ENCODE results near the gene NCOA6. TPM values are rescaled to one million over a fixed set of nuclear protein-coding genes. Genes with fewer than 3 reads are reported as not detected.

Gene NCOA6
- total and polyA plus RNA-seq, 2 donors (not counting 1 experiment from before 2014, with no cell fraction given) = 16.0 to 31.9 TPM

- intact Hi-C loops (cut with micrococcal nuclease) = no loop called here
These were observed 74.0 kb downstream of the NCOA6 start for GRCh38 chr20:34751453-34751852.

GRCh38 chr20:34750484-34750883, 75.0 kb downstream of the NCOA6 start:
- DNase-seq = no peak
- no peak for TF ChIP-seq EZH2 (IDR thresholded peaks at IDR 0.05; ENCODE audit: borderline replicate concordance, insufficient read depth, low read depth, low read length, poor library complexity, severe bottlenecking)
- no peak for TF ChIP-seq CTCF (IDR thresholded peaks at IDR 0.05)
- intact Hi-C loops (cut with micrococcal nuclease) = no loop called here
- H4K20me1 ChIP-seq (ENCODE audit: control insufficient read depth, insufficient read depth, low read length, poor library complexity, severe bottlenecking) = no peaks in the 10 kb centered on the region
- no peak overlapping the region for H3K4me3 ChIP-seq (ENCODE audit: control extremely low read depth in 1 of 5, extremely low read depth in 1 of 5, insufficient read depth in 1 of 5, low read depth in 2 of 5, low read length in 4 of 5)
- H3K4me2 ChIP-seq (replicated peaks; ENCODE audit: low read depth, low read length, poor library complexity, severe bottlenecking) = no peak overlapping the region
- H3K4me1 ChIP-seq (ENCODE audit: control insufficient read depth in 2 of 2, insufficient read depth in 2 of 2, low read length in 2 of 2) = no peaks in the 10 kb centered on the region
- POLR2A ChIA-PET = no interaction called here
- no peak for ATAC-seq (ENCODE audit: low read depth)
- H2AFZ ChIP-seq (ENCODE audit: insufficient read depth, low read depth, low read length, poor library complexity, severe bottlenecking) = no peak overlapping the region
- no peaks in the 10 kb centered on the region for H3K27me3 ChIP-seq (replicated peaks in 1 of 4; ENCODE audit: control extremely low read depth in 1 of 4, control insufficient read depth in 3 of 4, insufficient read depth in 4 of 4, low read length in 3 of 4)
- WGBS (ENCODE audit: insufficient coverage) = 100% methylated on average over 1 of the region's 2 CpGs
- H3K9me3 ChIP-seq (ENCODE audit: control extremely low read depth in 1 of 3, control insufficient read depth in 2 of 3, insufficient read depth in 1 of 3, low read length in 2 of 3) = no peaks in the 10 kb centered on the region
- Mint-ChIP-seq H3K27ac (no peak overlapping the region), H3K4me1 (no peaks in the 10 kb centered on the region), H3K9me3 (ENCODE audit: insufficient read depth) (no peaks in the 10 kb centered on the region), H3K4me3 (no peak overlapping the region), H3K27me3 (no peaks in the 10 kb centered on the region)
- H3K27ac ChIP-seq (ENCODE audit: low read length in 2 of 2) = no peak overlapping the region
- H3K9ac ChIP-seq (ENCODE audit: low read length) = no peak overlapping the region
- peaks cover 23 to 43% of the 10 kb centered on the region in 2 experiments for H3K36me3 ChIP-seq (replicated peaks in 1 of 2; ENCODE audit: control extremely low read depth in 1 of 2, control insufficient read depth in 1 of 2, extremely low read depth in 1 of 2, insufficient read depth in 2 of 2, low read length in 1 of 2)
- H3K79me2 ChIP-seq (ENCODE audit: control insufficient read depth, insufficient read depth, low read length) = no peaks in the 10 kb centered on the region
- CTCF ChIA-PET = interaction anchor here (0.6 kb wide), 1 partner anchor 560 kb away, joined by 3 read pairs; no protein-coding TSS in a partner anchor

More at GRCh38 chr20:34751453-34751852, 74.0 kb downstream of the NCOA6 start:
- H3K27ac ChIP-seq (ENCODE audit: low read length in 2 of 2) = no peak overlapping the region
- H3K9me3 ChIP-seq (ENCODE audit: control extremely low read depth in 1 of 3, control insufficient read depth in 2 of 3, insufficient read depth in 1 of 3, low read length in 2 of 3) = no peaks in the 10 kb centered on the region
- no peak overlapping the region for H3K9ac ChIP-seq (ENCODE audit: low read length)
- peaks cover 26 to 37% of the 10 kb centered on the region in 2 experiments for H3K36me3 ChIP-seq (replicated peaks in 1 of 2; ENCODE audit: control extremely low read depth in 1 of 2, control insufficient read depth in 1 of 2, extremely low read depth in 1 of 2, insufficient read depth in 2 of 2, low read length in 1 of 2)
- WGBS (ENCODE audit: insufficient coverage) = no CpG with 5 or more reads among the region's 3 CpGs
- Mint-ChIP-seq H3K4me3 (no peak overlapping the region), H3K4me1 (no peaks in the 10 kb centered on the region), H3K9me3 (ENCODE audit: insufficient read depth) (no peaks in the 10 kb centered on the region), H3K27ac (no peak overlapping the region), H3K27me3 (no peaks in the 10 kb centered on the region)
- no peak overlapping the region for H3K4me3 ChIP-seq (ENCODE audit: control extremely low read depth in 1 of 5, extremely low read depth in 1 of 5, insufficient read depth in 1 of 5, low read depth in 2 of 5, low read length in 4 of 5)
- no peak for TF ChIP-seq EZH2 (IDR thresholded peaks at IDR 0.05; ENCODE audit: borderline replicate concordance, insufficient read depth, low read depth, low read length, poor library complexity, severe bottlenecking)
- no peak for TF ChIP-seq CTCF (IDR thresholded peaks at IDR 0.05)
- no peaks in the 10 kb centered on the region for H4K20me1 ChIP-seq (ENCODE audit: control insufficient read depth, insufficient read depth, low read length, poor library complexity, severe bottlenecking)
- DNase-seq (no peak), ATAC-seq (ENCODE audit: low read depth) (no peak)
- no peaks in the 10 kb centered on the region for H3K4me1 ChIP-seq (ENCODE audit: control insufficient read depth in 2 of 2, insufficient read depth in 2 of 2, low read length in 2 of 2)
- no peak overlapping the region for H2AFZ ChIP-seq (ENCODE audit: insufficient read depth, low read depth, low read length, poor library complexity, severe bottlenecking)
- no peaks in the 10 kb centered on the region for H3K27me3 ChIP-seq (replicated peaks in 1 of 4; ENCODE audit: control extremely low read depth in 1 of 4, control insufficient read depth in 3 of 4, insufficient read depth in 4 of 4, low read length in 3 of 4)
- ChIA-PET POLR2A (interaction anchor here (0.6 kb wide), 1 partner anchor 38 kb away, joined by 3 read pairs; no protein-coding TSS in a partner anchor), CTCF (interaction anchor here (1.1 kb wide), 1 partner anchor 439 kb away, joined by 3 read pairs; no protein-coding TSS in a partner anchor)
- H3K4me2 ChIP-seq (replicated peaks; ENCODE audit: low read depth, low read length, poor library complexity, severe bottlenecking) = no peak overlapping the region
- H3K79me2 ChIP-seq (ENCODE audit: control insufficient read depth, insufficient read depth, low read length) = no peaks in the 10 kb centered on the region

Measured in B cell (primary cell).